ENCODE results near the gene MADD. TPM values are rescaled to one million over a fixed set of nuclear protein-coding genes. Genes with fewer than 3 reads are reported as not detected.
A peak's percentile ranks its signal among the peaks of the same experiment; 100 is the strongest.

MADD gene
- total RNA-seq, 1 experiment from 2014 or later = 26.4 TPM

GRCh38 chr11:47248664-47249377 lies 21.1 kb upstream of the MADD start, which contains the start of gene ACP2:
ACP2 (minus strand) TSS chr11:47248814; CDS start chr11:47248789, 25 bp downstream.
- Histone ChIP-seq H3K9me3 (ENCODE audit: low read length) (no peaks in the 10 kb centered on the region), H3K79me2 (ENCODE audit: low read length) (peaks cover 33% of the 10 kb centered on the region), H3K4me1 (ENCODE audit: insufficient read depth, low read length) (peaks cover 7% of the 10 kb centered on the region; the same call in 1 of the 2 replicates), H3F3A (ENCODE audit: low read length, unreplicated experiment) (no peaks in the 10 kb centered on the region), H3K27ac (ENCODE audit: low read length) (peak within 1 kb of the TSS; percentile 59), H3K4me2 (ENCODE audit: low read length) (peak within 1 kb of the TSS; percentile 100), H3K9me2 (replicated peaks; ENCODE audit: low read length) (no peaks in the 10 kb centered on the region), H2AFZ (ENCODE audit: low read length) (peak within 1 kb of the TSS; percentile 96), H3K9ac (ENCODE audit: low read length) (peak within 1 kb of the TSS; percentile 86), H4K20me1 (ENCODE audit: low read length) (no peaks in the 10 kb centered on the region), H3K36me3 (ENCODE audit: low read depth, low read length) (no peaks in the 10 kb centered on the region), H3K27me3 (ENCODE audit: low read length) (no peaks in the 10 kb centered on the region), H3K4me3 (ENCODE audit: low read length) (peak within 1 kb of the TSS; percentile 98)
- TSS peak; percentile 90 for BruUV-seq (replicated peaks)
- ATAC-seq (peak; percentile 94), DNase-seq (peak; percentile 83)
- POLR2A ChIA-PET (ENCODE audit: unreplicated experiment) = interaction anchor here (0.6 kb wide), 2 partner anchors 64 to 327 kb away, joined by 3 to 16 read pairs; no protein-coding TSS in a partner anchor
- TF ChIP-seq, protein P1, sequence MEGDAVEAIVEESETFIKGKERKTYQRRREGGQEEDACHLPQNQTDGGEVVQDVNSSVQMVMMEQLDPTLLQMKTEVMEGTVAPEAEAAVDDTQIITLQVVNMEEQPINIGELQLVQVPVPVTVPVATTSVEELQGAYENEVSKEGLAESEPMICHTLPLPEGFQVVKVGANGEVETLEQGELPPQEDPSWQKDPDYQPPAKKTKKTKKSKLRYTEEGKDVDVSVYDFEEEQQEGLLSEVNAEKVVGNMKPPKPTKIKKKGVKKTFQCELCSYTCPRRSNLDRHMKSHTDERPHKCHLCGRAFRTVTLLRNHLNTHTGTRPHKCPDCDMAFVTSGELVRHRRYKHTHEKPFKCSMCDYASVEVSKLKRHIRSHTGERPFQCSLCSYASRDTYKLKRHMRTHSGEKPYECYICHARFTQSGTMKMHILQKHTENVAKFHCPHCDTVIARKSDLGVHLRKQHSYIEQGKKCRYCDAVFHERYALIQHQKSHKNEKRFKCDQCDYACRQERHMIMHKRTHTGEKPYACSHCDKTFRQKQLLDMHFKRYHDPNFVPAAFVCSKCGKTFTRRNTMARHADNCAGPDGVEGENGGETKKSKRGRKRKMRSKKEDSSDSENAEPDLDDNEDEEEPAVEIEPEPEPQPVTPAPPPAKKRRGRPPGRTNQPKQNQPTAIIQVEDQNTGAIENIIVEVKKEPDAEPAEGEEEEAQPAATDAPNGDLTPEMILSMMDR (conservative IDR thresholded peaks at IDR 0.05; ENCODE audit: low read depth, low read length) = peak; percentile 44; the same call in 1 of the 2 replicates
- TF ChIP-seq EZH2 (IDR thresholded peaks at IDR 0.05; ENCODE audit: low read length, unreplicated experiment) (no peak), EZH2phosphoT487 (IDR thresholded peaks at IDR 0.05; ENCODE audit: borderline replicate concordance, low read length) (no peak)
- intact Hi-C loops (cut with micrococcal nuclease) = loop anchor here (2.0 kb wide), 1 partner anchor 72 kb away; the partner anchor contains the start of gene ARFGAP2
- CTCF ChIA-PET = interaction anchor here (1.3 to 1.4 kb wide), 2 partner anchors 10 to 64 kb away, joined by 6 to 9 read pairs; no protein-coding TSS in a partner anchor

DNA sequence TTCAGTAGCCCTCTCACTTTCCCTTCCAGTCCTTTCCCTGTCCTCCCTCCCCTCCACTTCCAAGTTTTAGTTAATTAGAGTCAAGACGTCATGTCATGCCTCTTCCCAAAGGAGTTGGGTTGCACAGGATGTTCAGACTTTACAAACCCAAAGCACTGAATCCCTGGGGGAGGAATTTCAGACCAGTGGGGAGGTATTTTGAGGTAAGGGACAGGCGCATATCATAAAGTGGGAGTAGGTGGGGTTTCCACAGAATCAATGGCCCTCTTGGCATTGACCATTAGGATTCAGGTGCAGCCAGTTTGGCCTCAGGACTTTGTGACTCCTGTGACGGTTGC lies 20.6 kb upstream of the MADD start:
- Histone ChIP-seq H3K27me3 (ENCODE audit: low read length) (no peaks in the 10 kb centered on the region), H3K4me2 (ENCODE audit: low read length) (peak overlapping the region; percentile 100), H3K9me3 (ENCODE audit: low read length) (no peaks in the 10 kb centered on the region), H2AFZ (ENCODE audit: low read length) (peak overlapping the region; percentile 96), H3K9ac (ENCODE audit: low read length) (peak overlapping the region; percentile 86), H3K36me3 (ENCODE audit: low read depth, low read length) (no peaks in the 10 kb centered on the region), H4K20me1 (ENCODE audit: low read length) (no peaks in the 10 kb centered on the region), H3F3A (ENCODE audit: low read length, unreplicated experiment) (no peaks in the 10 kb centered on the region), H3K9me2 (replicated peaks; ENCODE audit: low read length) (no peaks in the 10 kb centered on the region), H3K4me3 (ENCODE audit: low read length) (peak overlapping the region; percentile 98), H3K4me1 (ENCODE audit: insufficient read depth, low read length) (peaks cover 11% of the 10 kb centered on the region; the same call in 1 of the 2 replicates), H3K79me2 (ENCODE audit: low read length) (peaks cover 33% of the 10 kb centered on the region), H3K27ac (ENCODE audit: low read length) (no peak overlapping the region)
- intact Hi-C loops (cut with micrococcal nuclease) = loop anchor here (2.0 kb wide), 1 partner anchor 73 kb away; the partner anchor contains the start of gene ARFGAP2
- ATAC-seq = no peak
- POLR2A ChIA-PET (ENCODE audit: unreplicated experiment) = no interaction called here
- TF ChIP-seq EZH2phosphoT487 (IDR thresholded peaks at IDR 0.05; ENCODE audit: borderline replicate concordance, low read length) (no peak), EZH2 (IDR thresholded peaks at IDR 0.05; ENCODE audit: low read length, unreplicated experiment) (no peak)
- TF ChIP-seq, protein P1 (conservative IDR thresholded peaks at IDR 0.05; ENCODE audit: low read depth, low read length) = no peak
- DNase-seq = no peak
- BruUV-seq (replicated peaks) = no TSS peak
- CTCF ChIA-PET = interaction anchor here (1.3 to 1.4 kb wide), 2 partner anchors 10 to 64 kb away, joined by 6 to 9 read pairs; no protein-coding TSS in a partner anchor

GRCh38 chr11:47251751-47252150 lies 18.2 kb upstream of the MADD start:
- Histone ChIP-seq H3K9me2 (replicated peaks; ENCODE audit: low read length) (no peaks in the 10 kb centered on the region), H4K20me1 (ENCODE audit: low read length) (no peaks in the 10 kb centered on the region), H3F3A (ENCODE audit: low read length, unreplicated experiment) (no peaks in the 10 kb centered on the region), H3K79me2 (ENCODE audit: low read length) (peaks cover 32% of the 10 kb centered on the region), H3K9me3 (ENCODE audit: low read length) (no peaks in the 10 kb centered on the region), H3K36me3 (ENCODE audit: low read depth, low read length) (no peaks in the 10 kb centered on the region), H3K4me2 (ENCODE audit: low read length) (no peak overlapping the region), H3K9ac (ENCODE audit: low read length) (no peak overlapping the region), H3K27me3 (ENCODE audit: low read length) (no peaks in the 10 kb centered on the region), H3K27ac (ENCODE audit: low read length) (no peak overlapping the region), H3K4me1 (ENCODE audit: insufficient read depth, low read length) (peaks cover 19% of the 10 kb centered on the region; the same call in 1 of the 2 replicates), H3K4me3 (ENCODE audit: low read length) (no peak overlapping the region), H2AFZ (ENCODE audit: low read length) (no peak overlapping the region)
- ATAC-seq (no peak), DNase-seq (no peak)
- CTCF ChIA-PET = no interaction called here
- POLR2A ChIA-PET (ENCODE audit: unreplicated experiment) = no interaction called here
- intact Hi-C loops (cut with micrococcal nuclease) = no loop called here
- TF ChIP-seq EZH2 (IDR thresholded peaks at IDR 0.05; ENCODE audit: low read length, unreplicated experiment) (no peak), EZH2phosphoT487 (IDR thresholded peaks at IDR 0.05; ENCODE audit: borderline replicate concordance, low read length) (no peak)
- TF ChIP-seq, protein P1 (conservative IDR thresholded peaks at IDR 0.05; ENCODE audit: low read depth, low read length) = no peak
- BruUV-seq (replicated peaks) = no TSS peak
